Cerebellar cortex (tissue), 1 donor: ENCODE results near the gene NFE2L1.
"Not testable (repeated sequence)": the region's sequence is repeated elsewhere in the genome, so short reads cannot be mapped to it uniquely, and the experiment has no call there.

Source experiments
- DNase-seq: peaks from one replicate; pipeline ENCODE4 v3.0.0-alpha.2; 2015; ENCODE audit warnings: low spot score

NFE2L1 gene

DNA sequence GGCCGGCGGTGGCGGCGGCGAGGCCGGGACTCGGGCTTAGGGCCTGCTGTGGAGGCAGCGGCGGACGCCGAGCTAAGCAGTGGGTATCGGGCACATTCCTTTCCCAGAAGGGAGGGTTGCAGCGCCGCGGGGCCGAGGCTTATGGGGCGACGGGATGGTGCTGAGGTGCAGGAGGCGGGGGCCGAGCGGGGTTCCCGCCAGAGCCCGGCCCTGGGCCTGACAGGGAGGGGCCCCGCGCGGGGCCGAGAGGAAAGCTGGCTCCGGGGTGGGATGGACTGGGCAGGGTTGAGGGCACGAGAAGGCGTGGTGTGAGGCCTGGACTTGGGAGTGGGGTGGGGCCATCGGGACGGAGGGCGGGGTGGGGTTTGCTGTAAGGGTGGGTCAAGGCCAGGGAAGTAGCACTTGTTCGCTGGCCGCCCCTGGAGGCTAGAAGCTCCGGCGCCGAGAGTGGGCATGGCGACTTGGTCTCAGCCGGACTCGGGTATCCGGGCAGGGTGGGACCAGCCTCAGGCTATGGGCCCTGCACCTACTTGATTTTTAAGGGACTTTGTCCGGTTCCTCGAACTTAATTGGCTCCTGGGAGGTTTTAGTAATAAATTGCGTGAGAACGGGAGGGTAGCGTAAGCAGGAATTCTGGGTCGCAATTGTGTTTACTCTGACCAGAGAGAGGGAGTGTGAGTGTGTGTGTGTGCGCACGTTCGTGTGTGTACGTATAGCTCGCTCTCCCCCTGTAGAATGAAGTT, 396 bp downstream of the NFE2L1 start:
- peak; percentile 80 for DNase-seq

DNA sequence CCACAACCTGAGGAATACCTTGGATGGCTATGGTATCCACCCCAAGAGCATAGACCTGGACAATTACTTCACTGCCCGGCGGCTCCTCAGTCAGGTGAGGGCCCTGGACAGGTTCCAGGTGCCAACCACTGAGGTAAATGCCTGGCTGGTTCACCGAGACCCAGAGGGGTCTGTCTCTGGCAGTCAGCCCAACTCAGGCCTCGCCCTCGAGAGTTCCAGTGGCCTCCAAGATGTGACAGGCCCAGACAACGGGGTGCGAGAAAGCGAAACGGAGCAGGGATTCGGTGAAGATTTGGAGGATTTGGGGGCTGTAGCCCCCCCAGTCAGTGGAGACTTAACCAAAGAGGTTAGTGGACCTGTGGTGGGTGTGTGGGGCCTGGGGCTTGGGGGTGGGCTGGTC, 3.1 kb downstream of the NFE2L1 start:
- no peak for DNase-seq

GRCh38 chr17:48051706-48052486, 3.7 kb downstream of the NFE2L1 start:
- peak; percentile 48 for DNase-seq

- peak; percentile 46 for DNase-seq
Observed at GRCh38 chr17:48052956-48053757, 5.0 kb downstream of the NFE2L1 start.

GRCh38 chr17:48053758-48054237, 5.6 kb downstream of the NFE2L1 start:
- no peak for DNase-seq

GRCh38 chr17:48054238-48055185, 6.4 kb downstream of the NFE2L1 start:
- peak; percentile 94 for DNase-seq

GRCh38 chr17:48055531-48056245, 7.5 kb downstream of the NFE2L1 start:
- DNase-seq = no peak

GRCh38 chr17:48056246-48056745, 8.1 kb downstream of the NFE2L1 start:
- no peak for DNase-seq

GRCh38 chr17:48056879-48057278, 8.7 kb downstream of the NFE2L1 start:
- DNase-seq = no peak

DNA sequence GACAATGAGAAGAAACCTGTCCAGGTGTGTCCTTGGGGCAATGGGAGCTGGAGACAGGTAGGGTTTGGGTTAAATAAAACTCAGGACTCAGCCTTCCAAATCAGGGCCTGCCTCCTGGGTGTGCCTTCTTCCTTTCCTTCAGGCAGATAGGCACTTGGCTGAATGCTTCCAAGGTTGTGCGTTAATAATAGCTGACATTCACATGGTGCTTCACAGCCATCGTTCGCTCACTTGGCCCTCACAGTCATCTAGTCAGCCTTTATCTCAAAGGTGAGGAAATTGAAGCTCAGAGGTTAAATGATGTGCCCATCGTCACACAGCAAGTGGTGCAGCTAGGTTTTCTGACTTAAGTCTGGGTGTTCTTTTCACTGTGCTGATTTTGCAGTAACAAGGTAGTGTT, 9.5 kb downstream of the NFE2L1 start:
- DNase-seq = no peak

DNA sequence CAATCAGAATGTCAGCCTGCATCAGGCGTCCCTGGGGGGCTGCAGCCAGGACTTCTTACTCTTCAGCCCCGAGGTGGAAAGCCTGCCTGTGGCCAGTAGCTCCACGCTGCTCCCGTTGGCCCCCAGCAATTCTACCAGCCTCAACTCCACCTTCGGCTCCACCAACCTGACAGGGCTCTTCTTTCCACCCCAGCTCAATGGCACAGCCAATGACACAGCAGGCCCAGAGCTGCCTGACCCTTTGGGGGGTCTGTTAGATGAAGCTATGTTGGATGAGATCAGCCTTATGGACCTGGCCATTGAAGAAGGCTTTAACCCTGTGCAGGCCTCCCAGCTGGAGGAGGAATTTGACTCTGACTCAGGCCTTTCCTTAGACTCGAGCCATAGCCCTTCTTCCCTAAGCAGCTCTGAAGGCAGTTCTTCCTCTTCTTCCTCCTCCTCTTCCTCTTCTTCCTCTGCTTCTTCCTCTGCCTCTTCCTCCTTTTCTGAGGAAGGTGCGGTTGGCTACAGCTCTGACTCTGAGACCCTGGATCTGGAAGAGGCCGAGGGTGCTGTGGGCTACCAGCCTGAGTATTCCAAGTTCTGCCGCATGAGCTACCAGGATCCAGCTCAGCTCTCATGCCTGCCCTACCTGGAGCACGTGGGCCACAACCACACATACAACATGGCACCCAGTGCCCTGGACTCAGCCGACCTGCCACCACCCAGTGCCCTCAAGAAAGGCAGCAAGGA, 10.4 kb downstream of the NFE2L1 start:
- no peak for DNase-seq

GRCh38 chr17:48059125-48059668, 11.0 kb downstream of the NFE2L1 start:
- no peak for DNase-seq

DNA sequence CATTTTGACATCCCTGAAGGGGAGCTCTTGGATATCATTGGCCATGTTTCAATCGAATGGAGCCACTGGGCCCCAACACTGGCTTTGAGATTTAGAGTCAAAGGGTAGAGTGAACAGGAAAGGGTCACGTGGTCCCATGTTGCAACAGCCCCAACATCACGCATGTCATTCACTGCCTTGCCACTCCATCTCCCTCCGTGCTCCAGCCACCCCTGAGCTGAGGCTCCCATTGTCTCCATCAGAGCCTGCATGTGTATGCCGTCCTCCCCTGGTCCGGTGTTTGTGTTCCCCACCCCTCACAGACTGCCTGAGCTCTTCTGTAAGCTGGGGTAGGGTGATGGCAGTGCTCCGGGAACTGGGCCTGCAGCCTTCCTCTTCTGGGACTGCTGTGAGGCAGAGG, 12.1 kb downstream of the NFE2L1 start:
- DNase-seq = no peak

GRCh38 chr17:48062273-48062672, 14.1 kb downstream of the NFE2L1 start:
- DNase-seq = no peak

DNA sequence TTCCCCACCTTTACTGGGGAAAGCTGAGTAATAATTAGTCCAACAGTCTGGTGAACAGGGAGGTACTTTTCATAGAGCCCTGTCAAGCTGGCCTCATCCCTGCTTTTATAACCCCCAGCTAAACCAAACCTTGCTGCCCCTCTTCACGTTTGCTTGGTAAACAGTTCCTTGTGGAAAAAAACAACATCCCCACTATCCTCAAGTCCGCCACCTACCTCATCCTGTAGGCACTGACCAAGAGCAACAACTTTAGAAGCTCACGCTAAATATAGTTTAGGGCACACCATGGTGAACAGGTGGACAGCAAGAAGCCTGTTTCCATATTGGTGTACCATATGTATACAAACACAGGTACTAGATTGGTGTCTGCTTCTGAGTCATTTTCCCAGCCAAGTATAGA, 16.5 kb downstream of the NFE2L1 start:
- DNase-seq = no peak

DNA sequence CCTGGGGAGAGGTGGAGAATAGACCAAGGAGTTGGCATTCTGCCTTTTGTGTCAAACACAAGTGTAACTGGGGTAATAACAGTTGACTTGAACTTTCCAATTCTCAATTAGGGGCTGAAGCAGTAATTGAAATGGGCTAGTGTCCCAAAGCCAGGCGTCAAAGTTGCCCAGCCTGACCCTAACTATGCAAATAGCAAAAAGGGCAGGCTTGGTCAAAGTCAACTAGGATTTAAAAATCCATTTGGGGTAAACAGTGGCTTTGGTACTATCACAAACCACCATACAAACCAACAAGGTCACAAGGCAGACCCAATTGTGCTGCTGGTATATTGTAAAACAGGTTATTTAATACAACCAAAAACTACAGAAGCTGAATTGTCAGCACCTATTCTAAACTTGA, 18.0 kb downstream of the NFE2L1 start:
- DNase-seq = no peak

DNA sequence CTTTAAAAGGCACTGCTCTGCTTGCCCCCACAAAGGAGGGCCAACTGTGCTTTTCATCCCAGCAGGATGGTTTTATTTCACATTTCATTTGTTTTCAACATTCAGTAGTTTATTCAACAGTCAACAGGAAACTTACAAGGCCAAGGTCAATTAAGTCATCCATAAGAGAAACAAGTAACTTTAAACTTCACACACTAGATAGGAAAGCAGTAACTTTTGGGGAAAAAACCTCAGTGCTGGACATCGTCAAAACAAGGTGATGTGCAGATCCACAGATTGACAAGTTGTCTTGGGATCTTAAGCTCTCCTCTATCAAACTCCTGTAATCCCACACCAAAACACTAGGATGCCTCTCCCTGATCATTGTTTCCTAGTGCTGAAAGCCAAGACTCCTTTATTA, 18.5 kb downstream of the NFE2L1 start:
- no peak for DNase-seq

GRCh38 chr17:48067245-48067644, 19.1 kb downstream of the NFE2L1 start:
- DNase-seq = no peak

GRCh38 chr17:48067808-48068207, 19.6 kb downstream of the NFE2L1 start:
- DNase-seq = not testable (repeated sequence)
